T-helper 1 cell treated with Interleukin-12 subunit alpha and Interleukin-12 subunit beta and Interleukin-4 antibody, amounts not matched to agents 30 μg/mL and 1 μg/mL, for 36 hours (primary cell): ENCODE measurements around the gene TMEM126B.
"Not testable (repeated sequence)": the region's sequence is repeated elsewhere in the genome, so short reads cannot be mapped to it uniquely, and the experiment has no call there.

Experiments
- H3K27ac Mint-ChIP-seq: one replicate; pipeline ENCODE4 v1.8.0; 2021; ENCODE audit warnings: mild to moderate bottlenecking, mixed read lengths
- H3K27me3 Mint-ChIP-seq: one replicate; pipeline ENCODE4 v1.8.0; 2021; ENCODE audit warnings: low read depth, mixed read lengths
- H3K36me3 Mint-ChIP-seq: one replicate; pipeline ENCODE4 v1.8.0; 2021; ENCODE audit warnings: low read depth, mixed read lengths
- H3K4me1 Mint-ChIP-seq: one replicate; pipeline ENCODE4 v1.8.0; 2021; ENCODE audit warnings: low read depth, mixed read lengths
- H3K4me3 Mint-ChIP-seq: one replicate; pipeline ENCODE4 v1.8.0; 2021; ENCODE audit warnings: mild to moderate bottlenecking, moderate library complexity, mixed read lengths
- H3K9me3 Mint-ChIP-seq: one replicate; pipeline ENCODE4 v1.8.0; 2021; ENCODE audit warnings: mixed read lengths

TMEM126B gene

DNA sequence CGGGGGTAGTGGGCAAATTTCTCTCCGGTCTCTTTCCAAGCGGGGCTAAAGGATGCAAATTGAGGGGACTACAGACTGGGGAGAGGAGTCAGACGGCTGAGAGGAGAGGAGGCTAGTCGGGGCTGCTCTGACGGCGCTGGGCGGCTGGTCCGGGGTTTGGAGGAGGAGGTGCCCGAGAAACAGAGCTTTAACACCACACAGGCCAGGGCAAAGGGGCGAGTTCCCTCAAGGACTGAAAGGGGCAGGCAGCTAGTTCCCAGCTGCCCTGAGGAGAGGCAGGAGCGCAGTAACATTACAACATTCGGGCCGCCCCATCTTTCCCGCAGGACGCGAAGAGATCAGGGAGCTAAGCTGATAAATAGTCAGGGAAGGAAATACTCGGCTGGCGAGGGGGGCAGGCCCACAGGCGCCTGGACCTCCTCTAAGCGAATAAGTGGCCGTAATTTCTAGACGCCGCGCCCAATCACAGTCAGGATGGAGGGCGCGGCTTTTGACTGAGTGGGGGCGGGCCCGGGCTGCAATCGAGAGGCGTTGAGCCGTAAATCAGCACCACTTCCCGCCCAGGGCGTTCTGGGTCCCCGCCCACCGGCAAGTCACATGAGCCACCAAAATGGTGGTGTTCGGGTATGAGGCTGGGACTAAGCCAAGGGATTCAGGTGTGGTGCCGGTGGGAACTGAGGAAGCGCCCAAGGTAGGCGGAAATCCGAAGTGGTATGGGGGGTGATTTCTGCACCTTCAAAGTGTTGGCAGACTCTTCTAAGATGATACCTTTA, at the start of gene TMEM126B:
Gene TMEM126B, plus strand, starts transcription at position 596 of the 773 bp plus-strand sequence. Its CDS starts 15 bp downstream, at position 611.
- Mint-ChIP-seq H3K27me3 (no peaks in the 10 kb centered on the region), H3K4me3 (peak within 1 kb of the TSS; percentile 96), H3K9me3 (no peaks in the 10 kb centered on the region), H3K36me3 (peaks cover 10% of the 10 kb centered on the region), H3K27ac (peak within 1 kb of the TSS; percentile 91), H3K4me1 (peaks cover 29% of the 10 kb centered on the region)

DNA sequence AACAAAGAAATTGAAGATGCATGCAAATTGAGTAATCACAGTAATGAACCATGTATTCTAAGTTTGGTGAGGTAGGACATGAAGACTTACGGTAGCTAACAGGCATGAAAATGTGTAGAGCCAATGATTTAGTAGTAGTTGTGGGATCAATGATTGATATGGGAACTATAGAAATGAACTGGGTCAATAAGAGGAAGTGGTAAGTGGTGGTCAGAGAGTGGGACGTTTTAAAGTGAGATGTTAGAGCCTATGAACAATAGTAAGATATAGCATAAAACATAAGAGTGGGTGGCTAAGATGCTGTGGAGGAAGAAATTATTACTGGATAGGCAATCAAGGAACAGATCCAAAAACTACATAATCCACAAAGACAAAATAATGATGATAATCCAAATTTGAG, 46.3 kb upstream of the TMEM126B start:
- Mint-ChIP-seq H3K4me1 (no peaks in the 10 kb centered on the region), H3K36me3 (no peaks in the 10 kb centered on the region), H3K9me3 (peaks cover 13% of the 10 kb centered on the region), H3K4me3 (no peak overlapping the region), H3K27ac (no peak overlapping the region), H3K27me3 (peaks cover 7% of the 10 kb centered on the region)

DNA sequence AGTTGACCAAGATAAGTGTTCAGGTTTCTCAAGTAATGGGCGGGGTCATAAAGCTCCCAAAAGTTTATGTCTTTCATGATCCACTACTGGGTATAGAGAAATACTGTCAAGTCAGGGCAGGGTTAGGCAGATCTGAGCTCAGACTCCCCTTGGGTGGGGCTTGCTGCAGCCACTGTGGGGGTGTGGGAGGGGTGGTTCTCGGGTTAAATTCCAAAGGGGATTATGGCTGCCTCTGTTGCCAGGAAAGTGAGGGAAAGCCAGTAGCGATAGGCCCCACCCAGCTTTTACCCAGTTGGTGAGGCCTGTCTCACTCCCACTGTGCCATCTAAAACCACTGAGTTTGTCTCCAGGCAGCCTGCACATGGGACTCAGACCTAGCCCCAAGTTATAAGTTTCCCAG, 39.0 kb upstream of the TMEM126B start:
- Mint-ChIP-seq H3K36me3 (no peaks in the 10 kb centered on the region), H3K27ac (no peak overlapping the region), H3K4me3 (no peak overlapping the region), H3K27me3 (peaks cover 10% of the 10 kb centered on the region), H3K4me1 (no peaks in the 10 kb centered on the region), H3K9me3 (peaks cover 18% of the 10 kb centered on the region)

DNA sequence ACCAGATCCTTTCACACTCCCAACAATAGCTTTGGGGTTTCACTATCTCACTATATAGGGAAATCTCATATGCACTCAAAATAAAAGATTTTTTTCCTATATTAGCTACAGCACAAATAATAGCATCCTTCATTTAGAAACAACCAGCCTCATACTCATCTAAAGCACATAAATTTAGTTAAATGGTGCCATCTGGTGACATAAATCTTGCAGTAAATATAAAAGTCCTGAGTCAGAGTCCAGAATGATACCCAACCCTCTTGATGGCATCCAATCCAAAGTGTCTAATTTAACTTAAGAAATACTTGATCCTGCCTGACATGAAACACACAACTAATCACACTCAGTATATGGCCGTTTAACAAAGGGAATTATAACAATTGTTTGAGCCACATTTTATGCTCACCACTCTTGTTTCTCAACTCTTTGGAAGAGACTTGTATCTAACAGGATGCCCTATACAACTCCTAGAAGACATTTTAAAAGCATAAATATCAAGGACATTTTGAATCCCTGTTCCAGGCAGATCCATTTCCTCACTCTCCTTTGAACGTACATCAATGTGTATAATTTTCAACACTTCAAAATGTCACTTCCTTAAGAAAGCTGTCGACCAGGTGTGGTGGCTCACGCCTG, 37.4 kb upstream of the TMEM126B start:
- Mint-ChIP-seq H3K36me3 (no peaks in the 10 kb centered on the region), H3K27me3 (peaks cover 10% of the 10 kb centered on the region), H3K4me3 (no peak overlapping the region), H3K4me1 (no peaks in the 10 kb centered on the region), H3K9me3 (peaks cover 18% of the 10 kb centered on the region), H3K27ac (no peak overlapping the region)

DNA sequence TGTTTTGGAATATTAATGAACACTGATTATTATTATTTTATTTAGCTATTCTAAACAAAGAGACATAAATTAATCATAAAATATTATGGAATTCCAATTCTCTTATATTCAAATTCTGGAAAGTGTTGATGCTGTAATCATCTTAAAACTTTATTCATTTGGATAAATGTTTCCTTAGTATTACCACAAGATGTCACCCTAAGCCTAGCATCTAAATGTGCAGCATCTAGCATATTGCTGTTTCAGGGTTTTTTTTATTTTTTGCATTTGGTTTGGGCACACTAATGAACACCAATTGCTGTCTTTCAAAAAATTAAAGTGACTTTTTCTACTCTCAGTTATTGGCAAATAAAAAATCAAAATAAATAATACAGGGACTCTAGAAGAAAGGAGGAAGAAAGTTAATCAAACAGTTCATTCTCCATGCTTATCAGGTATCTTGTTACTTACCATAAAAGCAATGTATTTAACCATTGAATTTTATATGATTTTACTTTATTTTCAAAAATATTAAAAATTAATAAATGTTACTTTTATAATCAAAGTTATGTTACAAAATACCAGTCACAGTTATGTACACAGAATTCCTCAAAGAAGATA, 33.0 kb upstream of the TMEM126B start:
- Mint-ChIP-seq H3K4me3 (no peak overlapping the region), H3K27ac (no peak overlapping the region), H3K36me3 (no peaks in the 10 kb centered on the region), H3K9me3 (no peaks in the 10 kb centered on the region), H3K27me3 (peaks cover 10% of the 10 kb centered on the region), H3K4me1 (no peaks in the 10 kb centered on the region)

DNA sequence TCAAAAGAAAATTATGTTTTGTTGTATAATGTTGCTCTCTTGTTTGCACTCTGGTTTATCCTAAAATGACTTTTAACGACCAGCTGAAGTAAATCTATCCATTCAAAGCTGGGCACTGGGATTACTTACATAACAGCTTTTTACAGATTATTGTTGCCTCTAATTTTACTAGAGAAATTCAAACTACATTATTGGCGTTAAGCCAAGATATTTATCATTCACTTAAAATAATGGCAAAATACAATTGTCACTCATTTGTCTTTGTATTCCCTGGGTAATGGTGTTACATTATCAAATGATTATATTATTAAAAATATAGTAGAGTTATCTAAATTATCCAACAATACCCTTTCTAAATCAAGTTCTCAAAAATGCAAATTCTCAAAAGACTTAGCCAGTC, 31.5 kb upstream of the TMEM126B start:
- no peaks in the 10 kb centered on the region for H3K4me1 Mint-ChIP-seq
- no peaks in the 10 kb centered on the region for H3K36me3 Mint-ChIP-seq
- H3K4me3 Mint-ChIP-seq = no peak overlapping the region
- no peaks in the 10 kb centered on the region for H3K9me3 Mint-ChIP-seq
- H3K27me3 Mint-ChIP-seq = peaks cover 10% of the 10 kb centered on the region
- no peak overlapping the region for H3K27ac Mint-ChIP-seq

DNA sequence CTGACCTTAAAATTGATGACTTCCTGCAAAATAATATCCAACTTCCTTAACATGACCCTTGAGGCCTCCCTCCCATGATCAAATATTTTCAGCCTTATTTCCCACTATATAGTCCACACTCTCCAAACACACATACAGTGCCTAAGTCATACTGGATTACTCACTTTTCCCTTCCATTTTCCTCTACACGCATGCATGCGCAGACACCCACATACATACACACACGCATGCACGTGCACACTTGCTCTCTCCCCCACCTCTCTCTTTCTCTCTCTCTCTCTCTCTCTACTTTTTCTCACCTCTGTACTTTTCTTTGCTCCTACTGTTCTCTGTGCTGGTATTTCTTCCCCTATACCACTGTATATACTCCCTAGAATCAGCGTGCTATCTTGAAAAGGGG, 29.3 kb upstream of the TMEM126B start:
- H3K9me3 Mint-ChIP-seq = no peaks in the 10 kb centered on the region
- H3K4me3 Mint-ChIP-seq = no peak overlapping the region
- no peaks in the 10 kb centered on the region for H3K4me1 Mint-ChIP-seq
- H3K27me3 Mint-ChIP-seq = peaks cover 7% of the 10 kb centered on the region
- H3K36me3 Mint-ChIP-seq = no peaks in the 10 kb centered on the region
- H3K27ac Mint-ChIP-seq = no peak overlapping the region

DNA sequence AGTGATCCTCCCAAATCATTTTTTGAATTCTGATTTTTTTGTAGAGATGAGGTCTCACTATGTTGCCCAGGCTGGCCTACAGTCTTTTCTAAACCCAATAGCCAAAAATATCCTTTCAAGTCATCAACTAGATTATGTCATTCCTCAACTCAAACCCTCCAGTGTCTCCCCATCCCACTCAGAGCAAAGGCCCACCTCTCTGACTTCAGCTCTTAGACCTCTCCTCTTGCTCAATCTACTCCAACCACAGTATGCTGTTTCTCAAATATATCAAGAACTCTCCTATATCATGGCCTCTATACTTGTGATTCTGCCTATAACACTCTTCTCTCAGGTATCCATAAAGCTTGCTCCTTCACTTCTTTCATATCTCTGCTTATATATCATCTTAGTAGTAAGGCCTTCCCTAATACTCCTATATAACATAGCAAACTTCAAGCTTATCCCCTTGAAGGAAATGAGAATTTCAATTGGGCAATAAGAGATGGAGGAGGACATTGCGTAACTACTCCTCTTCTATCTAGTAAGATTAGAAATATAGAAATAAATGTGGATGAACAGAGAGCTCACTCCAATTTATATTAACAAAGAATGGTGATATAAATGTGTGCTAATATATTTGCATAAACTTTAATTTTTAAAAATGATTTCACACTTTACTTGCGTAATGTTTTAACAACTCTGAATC, 25.7 kb upstream of the TMEM126B start:
- H3K36me3 Mint-ChIP-seq = no peaks in the 10 kb centered on the region
- H3K9me3 Mint-ChIP-seq = no peaks in the 10 kb centered on the region
- H3K4me3 Mint-ChIP-seq = no peak overlapping the region
- no peak overlapping the region for H3K27ac Mint-ChIP-seq
- H3K4me1 Mint-ChIP-seq = no peaks in the 10 kb centered on the region
- peaks cover 7% of the 10 kb centered on the region for H3K27me3 Mint-ChIP-seq

DNA sequence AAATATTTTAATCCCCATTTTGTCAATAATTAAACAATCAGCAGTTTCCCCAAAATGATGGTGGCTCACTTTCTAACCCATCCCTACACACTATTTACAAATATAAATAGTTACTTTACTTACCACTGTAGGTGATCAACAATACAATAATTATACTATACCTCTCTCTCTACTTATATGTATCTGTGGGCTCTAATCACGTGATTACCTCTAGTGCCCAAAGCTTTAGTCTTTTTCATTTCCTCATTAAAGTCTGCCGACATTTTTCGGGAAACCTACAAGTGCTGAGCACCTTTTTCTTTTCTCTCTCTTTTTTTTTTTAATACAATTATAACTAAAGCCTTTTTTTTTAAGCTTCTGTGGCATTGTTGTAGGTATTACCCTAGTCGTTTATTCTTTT, 25.2 kb upstream of the TMEM126B start:
- Mint-ChIP-seq H3K36me3 (no peaks in the 10 kb centered on the region), H3K9me3 (no peaks in the 10 kb centered on the region), H3K27ac (no peak overlapping the region), H3K4me1 (no peaks in the 10 kb centered on the region), H3K27me3 (peaks cover 7% of the 10 kb centered on the region), H3K4me3 (no peak overlapping the region)

DNA sequence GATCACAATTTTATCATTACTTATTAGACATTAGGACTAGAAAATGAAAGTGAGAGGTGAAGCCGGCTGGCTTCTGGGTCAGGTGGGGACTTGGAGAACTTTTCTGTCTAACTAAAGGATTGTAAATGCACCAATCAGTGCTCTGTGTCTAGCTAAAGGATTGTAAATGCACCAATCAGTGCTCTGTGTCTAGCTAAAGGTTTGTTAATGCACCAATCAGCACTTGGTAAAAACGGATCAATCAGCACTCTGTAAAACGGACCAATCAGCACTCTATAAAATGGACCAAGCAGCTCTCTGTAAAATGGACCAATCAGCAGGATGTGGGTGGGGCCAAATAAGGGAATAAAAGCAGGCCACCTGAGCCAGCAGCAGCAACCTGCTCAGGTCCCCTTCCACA, 22.2 kb upstream of the TMEM126B start:
- H3K27me3 Mint-ChIP-seq, H3K4me3 Mint-ChIP-seq, H3K4me1 Mint-ChIP-seq, H3K36me3 Mint-ChIP-seq, H3K27ac Mint-ChIP-seq, H3K9me3 Mint-ChIP-seq: not testable (repeated sequence)

DNA sequence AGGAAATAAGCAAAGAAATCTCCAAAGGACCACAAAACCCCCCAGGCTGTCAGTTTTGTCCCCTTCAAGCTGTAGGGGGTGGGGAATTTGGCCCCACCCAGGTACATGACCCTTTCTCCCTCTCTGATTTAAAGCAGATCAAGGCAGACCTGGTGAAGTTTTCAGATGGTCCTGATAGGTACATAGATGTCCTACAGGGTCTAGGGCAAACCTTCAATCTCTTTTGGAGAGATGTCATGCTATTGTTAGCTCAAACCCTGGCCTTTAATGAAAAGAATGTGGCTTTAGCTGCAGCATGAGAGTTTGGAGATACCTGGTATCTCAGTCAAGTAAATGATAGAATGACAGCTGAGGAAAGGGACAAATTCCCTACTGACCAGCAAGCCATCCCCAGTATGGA, 19.8 kb upstream of the TMEM126B start:
- H3K4me3 Mint-ChIP-seq, H3K27ac Mint-ChIP-seq, H3K4me1 Mint-ChIP-seq, H3K36me3 Mint-ChIP-seq, H3K9me3 Mint-ChIP-seq, H3K27me3 Mint-ChIP-seq: not testable (repeated sequence)

DNA sequence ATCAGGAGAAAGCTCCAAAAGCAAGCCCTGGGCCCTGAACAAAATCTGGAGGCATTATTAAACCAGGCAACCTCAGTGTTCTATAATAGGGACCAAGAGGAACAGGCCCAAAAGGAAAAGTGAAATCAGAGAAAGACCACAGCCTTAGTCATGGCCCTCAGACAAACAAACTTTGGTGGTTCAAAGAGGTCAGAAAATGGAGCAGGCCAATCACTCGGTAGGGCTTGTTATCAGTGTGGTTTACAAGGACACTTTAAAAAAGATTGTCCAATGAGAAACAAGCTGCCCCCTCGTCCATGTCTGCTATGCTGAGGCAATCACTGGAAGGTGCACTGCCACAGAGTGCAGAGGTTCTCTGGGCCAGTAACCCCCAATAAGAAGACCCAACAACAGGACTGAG, 19.1 kb upstream of the TMEM126B start:
- H3K9me3 Mint-ChIP-seq, H3K27me3 Mint-ChIP-seq, H3K4me3 Mint-ChIP-seq, H3K27ac Mint-ChIP-seq, H3K4me1 Mint-ChIP-seq, H3K36me3 Mint-ChIP-seq: not testable (repeated sequence)

DNA sequence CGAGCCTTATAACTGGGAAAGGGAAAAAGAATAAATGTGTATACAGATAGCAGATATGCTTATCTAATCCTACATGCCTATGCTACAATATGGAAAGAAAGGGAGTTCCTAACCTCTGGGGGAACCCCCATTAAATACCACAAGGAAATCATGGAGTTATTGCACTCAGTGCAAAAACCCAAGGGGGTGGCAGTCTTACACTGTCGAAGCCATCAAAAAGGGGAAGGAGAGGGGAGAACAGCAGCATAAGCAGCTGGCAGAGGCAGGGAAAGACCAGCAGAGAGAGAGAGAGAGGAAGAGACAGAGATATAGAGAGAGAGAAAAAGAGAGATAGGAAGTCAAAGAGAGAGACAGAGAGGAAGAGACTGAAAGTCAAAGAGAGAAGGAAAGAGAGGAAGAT, 16.8 kb upstream of the TMEM126B start:
- H3K27ac Mint-ChIP-seq = not testable (repeated sequence)

DNA sequence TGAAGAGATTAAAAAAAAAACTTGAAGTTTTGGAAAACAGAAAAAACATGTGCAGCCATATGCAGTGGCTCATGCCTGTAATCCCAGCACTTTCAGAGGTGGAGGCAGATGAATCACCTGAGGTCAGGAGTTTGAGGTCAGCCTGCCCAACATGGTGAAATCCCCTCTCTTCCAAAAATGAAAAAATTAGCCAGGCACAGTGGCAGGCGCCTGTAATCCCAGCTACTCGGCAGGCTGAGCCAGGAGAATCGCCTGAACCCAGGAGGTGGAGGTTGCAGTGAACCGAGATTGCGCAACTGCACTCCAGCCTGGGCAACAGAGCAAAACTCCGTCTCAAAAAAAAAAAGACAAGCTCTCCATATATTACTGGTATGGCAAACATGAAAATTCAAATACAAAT, 8.9 kb upstream of the TMEM126B start:
- Mint-ChIP-seq H3K36me3 (peaks cover 6% of the 10 kb centered on the region), H3K4me1 (peaks cover 7% of the 10 kb centered on the region), H3K27ac (no peak overlapping the region), H3K9me3 (no peaks in the 10 kb centered on the region), H3K27me3 (peaks cover 4% of the 10 kb centered on the region), H3K4me3 (no peak overlapping the region)

More for the DNA sequence above, 16.8 kb upstream of the TMEM126B start:
- H3K36me3 Mint-ChIP-seq, H3K27me3 Mint-ChIP-seq, H3K4me1 Mint-ChIP-seq, H3K9me3 Mint-ChIP-seq, H3K4me3 Mint-ChIP-seq: not testable (repeated sequence)

DNA sequence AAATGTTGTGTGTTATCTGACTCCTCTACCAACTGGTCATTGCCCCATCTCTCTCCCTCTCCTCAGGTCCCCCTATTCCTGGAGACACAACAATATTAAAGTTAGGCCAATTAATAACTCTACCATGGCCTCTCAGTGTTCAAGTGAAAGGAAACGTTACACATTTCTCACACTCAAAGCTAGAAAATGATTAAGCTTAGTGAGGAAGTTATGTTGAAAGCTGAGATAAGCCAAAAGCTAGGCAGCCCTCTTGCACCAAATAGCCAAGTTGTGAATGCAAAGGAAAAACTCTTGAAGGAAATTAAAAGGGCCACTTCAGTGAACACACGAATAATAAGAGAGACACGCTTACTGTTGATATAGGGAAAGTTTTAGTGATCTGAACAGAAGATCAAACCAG, 8.1 kb upstream of the TMEM126B start:
- Mint-ChIP-seq H3K27me3 (peaks cover 4% of the 10 kb centered on the region), H3K27ac (no peak overlapping the region), H3K4me3 (no peak overlapping the region), H3K4me1 (peaks cover 7% of the 10 kb centered on the region), H3K36me3 (peaks cover 6% of the 10 kb centered on the region), H3K9me3 (no peaks in the 10 kb centered on the region)
